ENCODE data around the gene ACAP3. TPM values are rescaled to one million over a fixed set of nuclear protein-coding genes. Genes with fewer than 3 reads are reported as not detected.

ACAP3 gene
- total RNA-seq, 2 donors from 2014 or later = 43.2 to 58.6 TPM

DNA sequence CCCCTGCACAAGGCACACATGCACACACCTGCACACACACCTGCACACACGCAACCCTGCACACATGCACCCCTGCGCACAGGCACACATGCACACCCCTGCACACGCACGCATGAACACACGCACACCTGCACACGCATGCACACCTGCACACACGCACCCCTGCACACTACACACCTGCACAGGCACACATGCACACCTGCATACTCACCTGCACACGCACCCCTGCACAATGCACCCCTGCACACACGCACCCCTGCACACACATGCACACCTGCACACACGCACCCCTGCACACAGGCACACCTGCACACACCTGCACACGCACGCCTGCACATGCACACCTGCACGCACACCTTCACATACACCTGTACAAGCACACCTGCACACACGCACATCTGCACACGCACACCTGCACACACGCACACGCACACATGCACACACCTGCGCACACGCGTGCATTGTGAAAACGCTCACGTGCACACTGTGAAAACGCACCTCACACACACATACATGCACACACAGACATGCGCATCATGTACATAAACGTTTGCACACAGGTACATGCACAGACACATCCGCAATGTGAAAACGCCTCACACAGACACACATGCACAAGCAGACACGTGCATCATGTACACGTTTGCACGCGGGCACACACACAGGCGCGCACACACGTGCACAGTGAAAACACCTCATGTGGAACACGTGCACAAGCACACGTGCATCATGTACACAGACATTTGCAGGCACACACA lies 33.2 kb upstream of the ACAP3 start:
- peaks cover 0 to 11% of the 10 kb centered on the region in 2 donors for H3K36me3 ChIP-seq
- H3K27me3 ChIP-seq (replicated peaks; ENCODE audit: insufficient read depth) = no peaks in the 10 kb centered on the region
- no peak overlapping the region for H3K27ac ChIP-seq
- DNase-seq (ENCODE audit: low spot score) = no peak
- no peak overlapping the region for H3K4me3 ChIP-seq
- H3K9me3 ChIP-seq = no peaks in the 10 kb centered on the region
- TF ChIP-seq POLR2AphosphoS5 (IDR thresholded peaks at IDR 0.05) (no peak), POLR2A (IDR thresholded peaks at IDR 0.05) (no peak)
- TF ChIP-seq, protein P1, sequence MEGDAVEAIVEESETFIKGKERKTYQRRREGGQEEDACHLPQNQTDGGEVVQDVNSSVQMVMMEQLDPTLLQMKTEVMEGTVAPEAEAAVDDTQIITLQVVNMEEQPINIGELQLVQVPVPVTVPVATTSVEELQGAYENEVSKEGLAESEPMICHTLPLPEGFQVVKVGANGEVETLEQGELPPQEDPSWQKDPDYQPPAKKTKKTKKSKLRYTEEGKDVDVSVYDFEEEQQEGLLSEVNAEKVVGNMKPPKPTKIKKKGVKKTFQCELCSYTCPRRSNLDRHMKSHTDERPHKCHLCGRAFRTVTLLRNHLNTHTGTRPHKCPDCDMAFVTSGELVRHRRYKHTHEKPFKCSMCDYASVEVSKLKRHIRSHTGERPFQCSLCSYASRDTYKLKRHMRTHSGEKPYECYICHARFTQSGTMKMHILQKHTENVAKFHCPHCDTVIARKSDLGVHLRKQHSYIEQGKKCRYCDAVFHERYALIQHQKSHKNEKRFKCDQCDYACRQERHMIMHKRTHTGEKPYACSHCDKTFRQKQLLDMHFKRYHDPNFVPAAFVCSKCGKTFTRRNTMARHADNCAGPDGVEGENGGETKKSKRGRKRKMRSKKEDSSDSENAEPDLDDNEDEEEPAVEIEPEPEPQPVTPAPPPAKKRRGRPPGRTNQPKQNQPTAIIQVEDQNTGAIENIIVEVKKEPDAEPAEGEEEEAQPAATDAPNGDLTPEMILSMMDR (IDR thresholded peaks at IDR 0.05) = no peak
- intact Hi-C loops (cut with DNase I) = no loop called here
- 93% methylated on average over 36 of the region's 36 CpGs for WGBS
- peaks cover 2% of the 10 kb centered on the region for H3K4me1 ChIP-seq (replicated peaks)

DNA sequence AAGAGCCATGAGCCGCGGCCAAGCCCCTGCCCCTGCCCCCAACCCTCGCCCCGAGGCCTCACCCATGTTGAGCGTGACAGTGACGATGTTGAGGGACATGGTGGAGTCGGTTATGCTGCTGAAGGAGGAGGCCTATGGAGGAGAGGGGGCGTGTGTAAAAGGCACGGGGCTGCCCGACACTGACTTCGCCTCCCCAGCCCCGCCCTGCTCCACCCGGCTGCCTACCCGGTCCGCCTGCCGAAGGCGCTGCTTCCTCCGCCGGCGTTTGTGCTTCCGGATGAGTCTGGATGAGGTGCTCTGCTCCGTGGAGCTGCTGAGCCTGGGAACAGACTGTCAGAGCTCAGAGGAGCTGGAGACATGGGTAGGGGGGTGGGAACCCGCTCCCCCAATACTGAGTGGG lies 32.5 kb upstream of the ACAP3 start:
- Histone ChIP-seq H3K4me3 (no peak overlapping the region), H3K27ac (no peak overlapping the region), H3K36me3 (peaks cover 2 to 11% of the 10 kb centered on the region in 2 donors), H3K4me1 (replicated peaks) (no peaks in the 10 kb centered on the region), H3K9me3 (no peaks in the 10 kb centered on the region), H3K27me3 (replicated peaks; ENCODE audit: insufficient read depth) (no peaks in the 10 kb centered on the region)
- intact Hi-C loops (cut with DNase I) = no loop called here
- TF ChIP-seq POLR2AphosphoS5 (IDR thresholded peaks at IDR 0.05) (no peak), POLR2A (IDR thresholded peaks at IDR 0.05) (no peak)
- TF ChIP-seq, protein P1 (IDR thresholded peaks at IDR 0.05) = no peak
- DNase-seq (ENCODE audit: low spot score) = no peak
- WGBS = 89% methylated on average over 23 of the region's 23 CpGs

DNA sequence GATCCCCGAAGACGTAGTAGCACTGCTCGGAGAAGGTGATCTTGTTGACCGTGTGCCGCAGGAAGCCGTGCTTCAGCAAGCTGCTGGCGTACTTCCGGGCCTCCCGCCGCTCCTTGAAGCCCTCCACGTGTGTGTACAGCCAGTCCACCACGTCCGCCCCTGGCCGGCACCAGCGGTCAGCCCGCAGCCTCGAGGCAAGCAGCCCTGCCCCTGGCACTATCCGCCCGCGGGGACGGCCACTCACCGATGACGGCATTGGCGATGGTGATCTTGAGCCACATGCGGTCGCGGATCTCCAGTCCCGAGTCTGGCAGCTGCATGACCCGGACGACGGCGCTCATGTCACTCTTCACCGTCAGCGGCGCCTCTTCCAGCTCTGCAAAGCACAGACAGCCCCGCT lies 30.5 kb upstream of the ACAP3 start:
- H3K4me3 ChIP-seq = no peak overlapping the region
- TF ChIP-seq, protein P1 (IDR thresholded peaks at IDR 0.05) = no peak
- TF ChIP-seq POLR2AphosphoS5 (IDR thresholded peaks at IDR 0.05) (no peak), POLR2A (IDR thresholded peaks at IDR 0.05) (no peak)
- whole genome bisulfite sequencing = 94% methylated on average over 35 of the region's 36 CpGs
- no peaks in the 10 kb centered on the region for H3K9me3 ChIP-seq
- no peak for DNase-seq (ENCODE audit: low spot score)
- no peaks in the 10 kb centered on the region for H3K4me1 ChIP-seq (replicated peaks)
- peaks cover 2 to 11% of the 10 kb centered on the region in 2 donors for H3K36me3 ChIP-seq
- intact Hi-C loops (cut with DNase I) = no loop called here
- H3K27ac ChIP-seq = no peak overlapping the region
- no peaks in the 10 kb centered on the region for H3K27me3 ChIP-seq (replicated peaks; ENCODE audit: insufficient read depth)

DNA sequence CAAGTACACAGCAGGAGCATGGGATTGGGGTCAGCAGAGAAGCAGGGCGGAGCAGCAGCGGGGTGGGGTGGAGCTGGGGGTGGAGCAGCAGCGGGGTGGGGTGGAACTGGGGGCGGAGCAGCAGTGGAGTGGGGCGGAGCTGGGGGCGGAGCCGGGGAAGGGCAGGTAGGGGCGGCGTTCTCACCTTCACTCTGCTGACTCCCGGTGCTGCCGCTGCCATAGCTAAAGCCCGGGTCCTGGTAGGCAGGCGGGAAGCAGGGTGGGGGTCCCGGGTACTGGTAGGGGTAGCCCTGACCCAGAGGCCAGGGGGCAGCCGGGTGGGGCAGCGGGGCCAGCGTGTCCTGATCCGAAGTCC lies 30.0 kb upstream of the ACAP3 start:
- H3K4me3 ChIP-seq = no peak overlapping the region
- H3K9me3 ChIP-seq = no peaks in the 10 kb centered on the region
- TF ChIP-seq, protein P1 (IDR thresholded peaks at IDR 0.05) = no peak
- no peak for TF ChIP-seq POLR2AphosphoS5 (IDR thresholded peaks at IDR 0.05)
- TF ChIP-seq POLR2A (IDR thresholded peaks at IDR 0.05) = no peak
- peaks cover 2 to 11% of the 10 kb centered on the region in 2 donors for H3K36me3 ChIP-seq
- DNase-seq (ENCODE audit: low spot score) = no peak
- WGBS = 72% methylated on average over 18 of the region's 18 CpGs
- H3K27me3 ChIP-seq (replicated peaks; ENCODE audit: insufficient read depth) = no peaks in the 10 kb centered on the region
- no peak overlapping the region for H3K27ac ChIP-seq
- H3K4me1 ChIP-seq (replicated peaks) = no peaks in the 10 kb centered on the region
- intact Hi-C loops (cut with DNase I) = no loop called here

All from prostate gland (tissue), 2 donors.